ENCODE measurements around the gene DNAH17. TPM values are rescaled to one million over a fixed set of nuclear protein-coding genes. Genes with fewer than 3 reads are reported as not detected.

The DNAH17 gene
- total and polyA plus RNA-seq, 2 of the 13 experiments (the other 11 are each of a cell fraction or from before 2014, with no cell fraction given): 0.86 to 1.6 TPM

DNA sequence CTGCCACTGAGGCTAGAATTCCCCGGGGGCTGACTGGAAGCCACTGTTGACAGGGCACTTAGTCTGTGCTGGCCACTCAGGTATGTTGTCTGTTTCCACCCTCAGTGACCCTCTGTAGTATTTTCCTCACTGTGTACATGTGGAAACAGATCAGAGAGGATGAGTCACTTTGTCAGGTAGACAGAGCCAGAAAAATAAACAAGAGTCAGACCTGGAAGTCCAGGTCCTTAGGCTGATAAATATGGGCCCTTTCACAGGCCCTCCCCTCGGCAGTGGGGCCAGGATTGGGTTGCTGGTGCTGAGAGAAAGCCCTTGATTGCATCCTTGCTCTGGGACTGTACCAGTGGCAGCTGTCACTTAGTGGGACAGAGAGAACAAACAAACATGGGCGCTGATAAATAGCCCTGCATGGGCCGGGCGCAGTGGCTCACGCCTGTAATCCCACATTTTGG is 177.5 kb downstream of the DNAH17 start (continued):
- TF ChIP-seq, protein P1, sequence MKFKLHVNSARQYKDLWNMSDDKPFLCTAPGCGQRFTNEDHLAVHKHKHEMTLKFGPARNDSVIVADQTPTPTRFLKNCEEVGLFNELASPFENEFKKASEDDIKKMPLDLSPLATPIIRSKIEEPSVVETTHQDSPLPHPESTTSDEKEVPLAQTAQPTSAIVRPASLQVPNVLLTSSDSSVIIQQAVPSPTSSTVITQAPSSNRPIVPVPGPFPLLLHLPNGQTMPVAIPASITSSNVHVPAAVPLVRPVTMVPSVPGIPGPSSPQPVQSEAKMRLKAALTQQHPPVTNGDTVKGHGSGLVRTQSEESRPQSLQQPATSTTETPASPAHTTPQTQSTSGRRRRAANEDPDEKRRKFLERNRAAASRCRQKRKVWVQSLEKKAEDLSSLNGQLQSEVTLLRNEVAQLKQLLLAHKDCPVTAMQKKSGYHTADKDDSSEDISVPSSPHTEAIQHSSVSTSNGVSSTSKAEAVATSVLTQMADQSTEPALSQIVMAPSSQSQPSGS (CRISPR knock-in tag; IDR thresholded peaks at IDR 0.05): no peak
- TF ChIP-seq, protein P2, sequence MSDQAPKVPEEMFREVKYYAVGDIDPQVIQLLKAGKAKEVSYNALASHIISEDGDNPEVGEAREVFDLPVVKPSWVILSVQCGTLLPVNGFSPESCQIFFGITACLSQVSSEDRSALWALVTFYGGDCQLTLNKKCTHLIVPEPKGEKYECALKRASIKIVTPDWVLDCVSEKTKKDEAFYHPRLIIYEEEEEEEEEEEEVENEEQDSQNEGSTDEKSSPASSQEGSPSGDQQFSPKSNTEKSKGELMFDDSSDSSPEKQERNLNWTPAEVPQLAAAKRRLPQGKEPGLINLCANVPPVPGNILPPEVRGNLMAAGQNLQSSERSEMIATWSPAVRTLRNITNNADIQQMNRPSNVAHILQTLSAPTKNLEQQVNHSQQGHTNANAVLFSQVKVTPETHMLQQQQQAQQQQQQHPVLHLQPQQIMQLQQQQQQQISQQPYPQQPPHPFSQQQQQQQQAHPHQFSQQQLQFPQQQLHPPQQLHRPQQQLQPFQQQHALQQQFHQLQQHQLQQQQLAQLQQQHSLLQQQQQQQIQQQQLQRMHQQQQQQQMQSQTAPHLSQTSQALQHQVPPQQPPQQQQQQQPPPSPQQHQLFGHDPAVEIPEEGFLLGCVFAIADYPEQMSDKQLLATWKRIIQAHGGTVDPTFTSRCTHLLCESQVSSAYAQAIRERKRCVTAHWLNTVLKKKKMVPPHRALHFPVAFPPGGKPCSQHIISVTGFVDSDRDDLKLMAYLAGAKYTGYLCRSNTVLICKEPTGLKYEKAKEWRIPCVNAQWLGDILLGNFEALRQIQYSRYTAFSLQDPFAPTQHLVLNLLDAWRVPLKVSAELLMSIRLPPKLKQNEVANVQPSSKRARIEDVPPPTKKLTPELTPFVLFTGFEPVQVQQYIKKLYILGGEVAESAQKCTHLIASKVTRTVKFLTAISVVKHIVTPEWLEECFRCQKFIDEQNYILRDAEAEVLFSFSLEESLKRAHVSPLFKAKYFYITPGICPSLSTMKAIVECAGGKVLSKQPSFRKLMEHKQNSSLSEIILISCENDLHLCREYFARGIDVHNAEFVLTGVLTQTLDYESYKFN (CRISPR knock-in tag; conservative IDR thresholded peaks at IDR 0.05): peak; percentile 89
- no peak for TF ChIP-seq HNRNPUL1 (IDR thresholded peaks at IDR 0.05; ENCODE audit: low read depth, low read length)
- TF ChIP-seq RXRB (CRISPR knock-in tag; IDR thresholded peaks at IDR 0.05; ENCODE audit: borderline replicate concordance): peak; percentile 87
- TF ChIP-seq MEIS2 (CRISPR knock-in tag; IDR thresholded peaks at IDR 0.05): peak; percentile 45; the same call in 1 of the 2 replicates
- no peak for TF ChIP-seq ZNF234 (CRISPR knock-in tag; conservative IDR thresholded peaks at IDR 0.05)
- peak; percentile 60; the same call in 1 of the 2 replicates for TF ChIP-seq KDM1A (CRISPR knock-in tag; IDR thresholded peaks at IDR 0.05)
- no peak for TF ChIP-seq AGO2 (optimal IDR thresholded peaks at IDR 0.05; ENCODE audit: low read depth, low read length)
- TF ChIP-seq, protein P3, sequence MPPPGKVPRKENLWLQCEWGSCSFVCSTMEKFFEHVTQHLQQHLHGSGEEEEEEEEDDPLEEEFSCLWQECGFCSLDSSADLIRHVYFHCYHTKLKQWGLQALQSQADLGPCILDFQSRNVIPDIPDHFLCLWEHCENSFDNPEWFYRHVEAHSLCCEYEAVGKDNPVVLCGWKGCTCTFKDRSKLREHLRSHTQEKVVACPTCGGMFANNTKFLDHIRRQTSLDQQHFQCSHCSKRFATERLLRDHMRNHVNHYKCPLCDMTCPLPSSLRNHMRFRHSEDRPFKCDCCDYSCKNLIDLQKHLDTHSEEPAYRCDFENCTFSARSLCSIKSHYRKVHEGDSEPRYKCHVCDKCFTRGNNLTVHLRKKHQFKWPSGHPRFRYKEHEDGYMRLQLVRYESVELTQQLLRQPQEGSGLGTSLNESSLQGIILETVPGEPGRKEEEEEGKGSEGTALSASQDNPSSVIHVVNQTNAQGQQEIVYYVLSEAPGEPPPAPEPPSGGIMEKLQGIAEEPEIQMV (CRISPR knock-in tag; IDR thresholded peaks at IDR 0.05; ENCODE audit: low read depth): no peak
- TF ChIP-seq, protein P4, sequence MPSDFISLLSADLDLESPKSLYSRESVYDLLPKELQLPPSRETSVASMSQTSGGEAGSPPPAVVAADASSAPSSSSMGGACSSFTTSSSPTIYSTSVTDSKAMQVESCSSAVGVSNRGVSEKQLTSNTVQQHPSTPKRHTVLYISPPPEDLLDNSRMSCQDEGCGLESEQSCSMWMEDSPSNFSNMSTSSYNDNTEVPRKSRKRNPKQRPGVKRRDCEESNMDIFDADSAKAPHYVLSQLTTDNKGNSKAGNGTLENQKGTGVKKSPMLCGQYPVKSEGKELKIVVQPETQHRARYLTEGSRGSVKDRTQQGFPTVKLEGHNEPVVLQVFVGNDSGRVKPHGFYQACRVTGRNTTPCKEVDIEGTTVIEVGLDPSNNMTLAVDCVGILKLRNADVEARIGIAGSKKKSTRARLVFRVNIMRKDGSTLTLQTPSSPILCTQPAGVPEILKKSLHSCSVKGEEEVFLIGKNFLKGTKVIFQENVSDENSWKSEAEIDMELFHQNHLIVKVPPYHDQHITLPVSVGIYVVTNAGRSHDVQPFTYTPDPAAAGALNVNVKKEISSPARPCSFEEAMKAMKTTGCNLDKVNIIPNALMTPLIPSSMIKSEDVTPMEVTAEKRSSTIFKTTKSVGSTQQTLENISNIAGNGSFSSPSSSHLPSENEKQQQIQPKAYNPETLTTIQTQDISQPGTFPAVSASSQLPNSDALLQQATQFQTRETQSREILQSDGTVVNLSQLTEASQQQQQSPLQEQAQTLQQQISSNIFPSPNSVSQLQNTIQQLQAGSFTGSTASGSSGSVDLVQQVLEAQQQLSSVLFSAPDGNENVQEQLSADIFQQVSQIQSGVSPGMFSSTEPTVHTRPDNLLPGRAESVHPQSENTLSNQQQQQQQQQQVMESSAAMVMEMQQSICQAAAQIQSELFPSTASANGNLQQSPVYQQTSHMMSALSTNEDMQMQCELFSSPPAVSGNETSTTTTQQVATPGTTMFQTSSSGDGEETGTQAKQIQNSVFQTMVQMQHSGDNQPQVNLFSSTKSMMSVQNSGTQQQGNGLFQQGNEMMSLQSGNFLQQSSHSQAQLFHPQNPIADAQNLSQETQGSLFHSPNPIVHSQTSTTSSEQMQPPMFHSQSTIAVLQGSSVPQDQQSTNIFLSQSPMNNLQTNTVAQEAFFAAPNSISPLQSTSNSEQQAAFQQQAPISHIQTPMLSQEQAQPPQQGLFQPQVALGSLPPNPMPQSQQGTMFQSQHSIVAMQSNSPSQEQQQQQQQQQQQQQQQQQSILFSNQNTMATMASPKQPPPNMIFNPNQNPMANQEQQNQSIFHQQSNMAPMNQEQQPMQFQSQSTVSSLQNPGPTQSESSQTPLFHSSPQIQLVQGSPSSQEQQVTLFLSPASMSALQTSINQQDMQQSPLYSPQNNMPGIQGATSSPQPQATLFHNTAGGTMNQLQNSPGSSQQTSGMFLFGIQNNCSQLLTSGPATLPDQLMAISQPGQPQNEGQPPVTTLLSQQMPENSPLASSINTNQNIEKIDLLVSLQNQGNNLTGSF (CRISPR knock-in tag; IDR thresholded peaks at IDR 0.05): no peak
- TF ChIP-seq, protein P5, sequence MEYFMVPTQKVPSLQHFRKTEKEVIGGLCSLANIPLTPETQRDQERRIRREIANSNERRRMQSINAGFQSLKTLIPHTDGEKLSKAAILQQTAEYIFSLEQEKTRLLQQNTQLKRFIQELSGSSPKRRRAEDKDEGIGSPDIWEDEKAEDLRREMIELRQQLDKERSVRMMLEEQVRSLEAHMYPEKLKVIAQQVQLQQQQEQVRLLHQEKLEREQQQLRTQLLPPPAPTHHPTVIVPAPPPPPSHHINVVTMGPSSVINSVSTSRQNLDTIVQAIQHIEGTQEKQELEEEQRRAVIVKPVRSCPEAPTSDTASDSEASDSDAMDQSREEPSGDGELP (IDR thresholded peaks at IDR 0.05; ENCODE audit: borderline replicate concordance, low read depth): peak; percentile 35; the same call in 1 of the 2 replicates
- TF ChIP-seq ETV6 (CRISPR knock-in tag; conservative IDR thresholded peaks at IDR 0.05): no peak
- TF ChIP-seq U2AF2 (IDR thresholded peaks at IDR 0.05; ENCODE audit: low read depth, low read length): no peak
- TF ChIP-seq NR2F2 (IDR thresholded peaks at IDR 0.05; ENCODE audit: borderline replicate concordance, low read depth): 0 out of 2 replicates have a peak, but pooled peaks have one; percentile 49
- TF ChIP-seq KDM4B (CRISPR knock-in tag; IDR thresholded peaks at IDR 0.05): no peak
- no peak for TF ChIP-seq ZNF781 (CRISPR knock-in tag; IDR thresholded peaks at IDR 0.05; ENCODE audit: borderline replicate concordance, not compliant biosample characterization)
- TF ChIP-seq, protein P6, sequence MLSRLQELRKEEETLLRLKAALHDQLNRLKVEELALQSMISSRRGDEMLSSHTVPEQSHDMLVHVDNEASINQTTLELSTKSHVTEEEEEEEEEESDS (CRISPR knock-in tag; IDR thresholded peaks at IDR 0.05; ENCODE audit: borderline replicate concordance): no peak

All from HepG2 (cell line).